ES-I3 (cell line): ENCODE data around the gene ST3GAL4.

Experiments
- H3K36me3 ChIP-seq: 2 replicates; pipeline ENCODE4 v1.6.1; 2013; ENCODE audit warnings: mild to moderate bottlenecking, low read length, control low read depth, moderate library complexity; ENCODE audit not compliant: insufficient read depth
- H3K4me1 ChIP-seq: 2 replicates; pipeline ENCODE4 v1.6.1; 2013; ENCODE audit warnings: mild to moderate bottlenecking, control low read depth, low read length; ENCODE audit not compliant: insufficient read depth
- H3K9ac ChIP-seq: 2 replicates; pipeline ENCODE4 v1.6.1; 2013; ENCODE audit warnings: low read depth, mild to moderate bottlenecking, low read length, moderate library complexity
- H3K9me3 ChIP-seq: 2 replicates; pipeline ENCODE4 v1.6.1; 2013; ENCODE audit warnings: mild to moderate bottlenecking, low read length, moderate library complexity; ENCODE audit not compliant: control insufficient read depth, insufficient read depth

The ST3GAL4 gene

DNA sequence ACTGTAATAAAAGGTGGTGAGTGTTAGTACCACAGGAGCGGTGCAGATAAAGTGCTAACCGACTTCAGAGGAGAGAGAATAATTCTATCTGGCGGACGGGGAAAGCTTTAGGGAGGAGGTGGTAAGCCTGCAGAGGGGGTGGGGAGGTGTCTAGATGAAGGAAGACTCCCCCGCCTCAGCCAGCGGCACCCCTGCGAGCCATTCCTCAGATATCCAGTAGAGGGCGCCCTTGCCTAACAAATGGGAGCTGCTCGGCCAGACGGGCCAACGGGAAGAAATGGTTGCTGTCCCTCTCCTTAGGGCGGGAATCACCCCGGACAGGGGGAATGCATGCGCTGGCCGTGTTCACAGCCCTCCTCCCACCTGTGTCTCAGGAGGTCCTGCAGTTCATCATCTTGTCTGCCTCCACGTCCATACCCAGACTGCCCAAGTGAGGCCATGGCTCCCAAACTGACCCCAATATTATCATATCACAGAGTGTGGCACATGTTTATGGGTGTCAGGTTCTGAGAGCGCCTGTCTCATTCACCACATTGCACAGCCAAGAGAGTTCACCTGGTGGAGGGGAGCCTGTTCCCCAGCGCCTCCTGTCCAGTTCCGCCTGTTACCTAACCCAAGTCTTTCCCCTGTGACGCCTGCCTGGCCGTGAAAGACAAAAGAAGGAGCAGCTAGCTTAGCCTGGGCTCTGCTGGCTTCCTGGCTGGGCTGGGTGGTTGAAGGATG is 85.5 kb downstream of the ST3GAL4 start:
- H3K9me3 ChIP-seq = no peaks in the 10 kb centered on the region
- no peak overlapping the region for H3K9ac ChIP-seq
- H3K4me1 ChIP-seq = peaks cover 13% of the 10 kb centered on the region
- no peaks in the 10 kb centered on the region for H3K36me3 ChIP-seq

DNA sequence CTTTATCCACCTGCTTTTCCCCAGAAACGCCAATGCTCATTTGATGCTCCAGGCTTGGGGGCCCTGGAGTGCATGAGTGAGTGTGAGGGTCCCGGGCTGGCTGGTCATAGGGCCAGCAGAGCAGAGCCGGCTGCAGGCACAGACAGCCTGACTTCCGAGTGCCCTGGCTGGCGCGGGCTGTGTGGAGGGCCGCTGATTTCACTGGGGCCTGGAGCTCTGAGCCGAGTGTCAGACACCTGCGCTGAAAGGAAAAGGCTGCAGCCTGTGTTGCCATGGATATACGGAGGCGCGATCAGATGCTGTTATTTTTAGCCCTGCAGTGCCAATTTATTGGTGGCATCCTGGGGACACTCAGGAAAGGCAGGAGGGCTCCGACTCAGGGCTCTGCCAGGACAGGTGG is 87.6 kb downstream of the ST3GAL4 start:
- H3K36me3 ChIP-seq = no peaks in the 10 kb centered on the region
- no peak overlapping the region for H3K9ac ChIP-seq
- peaks cover 13% of the 10 kb centered on the region for H3K4me1 ChIP-seq
- H3K9me3 ChIP-seq = no peaks in the 10 kb centered on the region

DNA sequence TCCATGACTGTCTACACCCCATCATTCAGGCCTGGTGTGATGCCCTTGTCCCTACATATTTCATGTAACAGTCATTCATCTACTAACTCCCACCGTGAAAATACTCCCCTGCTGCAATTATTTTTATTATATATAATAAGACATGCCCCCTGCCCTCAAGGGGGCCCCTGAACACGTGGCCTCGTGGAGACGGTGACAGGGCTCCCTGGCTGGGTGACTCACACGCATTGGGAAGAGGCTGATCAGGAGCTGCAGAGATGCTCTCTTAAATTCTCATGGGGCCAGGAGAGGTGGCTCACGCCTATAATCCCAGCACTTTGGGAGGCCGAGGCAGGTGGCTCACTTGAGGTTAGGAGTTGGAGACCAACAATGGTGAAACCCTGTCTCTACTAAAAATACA is 88.6 kb downstream of the ST3GAL4 start:
- Histone ChIP-seq H3K36me3 (no peaks in the 10 kb centered on the region), H3K9me3 (no peaks in the 10 kb centered on the region), H3K4me1 (peaks cover 13% of the 10 kb centered on the region), H3K9ac (no peak overlapping the region)

DNA sequence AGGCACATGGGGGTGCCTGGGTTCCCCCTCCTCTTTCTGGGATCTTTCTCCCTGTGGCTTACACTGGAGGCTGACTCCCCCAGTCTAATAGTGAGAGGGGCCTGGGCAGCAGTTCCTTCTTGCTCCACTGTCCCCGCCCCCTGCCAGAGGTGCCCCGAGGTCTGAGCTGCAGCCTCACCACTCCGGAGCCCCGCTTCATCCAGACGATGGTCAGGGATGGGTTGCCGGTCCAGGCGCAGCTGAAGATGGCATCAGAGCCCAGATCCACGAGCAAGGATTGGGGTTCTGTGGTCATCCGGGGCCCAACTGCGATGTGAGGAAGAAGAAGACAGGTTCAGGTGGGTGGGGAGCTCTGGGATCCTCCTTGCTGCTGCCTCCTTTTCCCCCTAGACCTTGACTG is 91.1 kb downstream of the ST3GAL4 start:
- Histone ChIP-seq H3K9me3 (no peaks in the 10 kb centered on the region), H3K4me1 (peaks cover 6% of the 10 kb centered on the region), H3K36me3 (no peaks in the 10 kb centered on the region), H3K9ac (no peak overlapping the region)

DNA sequence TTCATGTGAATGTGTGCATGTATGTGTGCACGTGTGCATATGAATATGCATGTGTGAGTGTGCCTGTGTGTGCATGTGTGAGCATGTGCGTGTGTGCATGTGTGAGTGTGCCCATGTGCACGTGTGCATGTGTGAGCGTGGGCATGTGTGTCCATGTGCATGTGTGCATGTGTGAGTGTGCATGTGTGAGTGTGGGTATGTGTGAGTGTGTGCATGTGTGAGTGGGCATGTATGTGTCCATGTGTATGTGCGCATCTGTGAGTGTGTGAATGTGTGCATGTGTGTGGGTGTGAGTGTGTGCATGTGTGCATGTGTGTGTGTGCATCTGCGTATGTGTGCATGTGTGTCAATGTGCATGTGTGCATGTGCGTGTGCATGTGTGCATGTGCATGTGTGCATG is 94.7 kb downstream of the ST3GAL4 start:
- no peak overlapping the region for H3K9ac ChIP-seq
- no peaks in the 10 kb centered on the region for H3K36me3 ChIP-seq
- no peaks in the 10 kb centered on the region for H3K9me3 ChIP-seq
- H3K4me1 ChIP-seq = no peaks in the 10 kb centered on the region

DNA sequence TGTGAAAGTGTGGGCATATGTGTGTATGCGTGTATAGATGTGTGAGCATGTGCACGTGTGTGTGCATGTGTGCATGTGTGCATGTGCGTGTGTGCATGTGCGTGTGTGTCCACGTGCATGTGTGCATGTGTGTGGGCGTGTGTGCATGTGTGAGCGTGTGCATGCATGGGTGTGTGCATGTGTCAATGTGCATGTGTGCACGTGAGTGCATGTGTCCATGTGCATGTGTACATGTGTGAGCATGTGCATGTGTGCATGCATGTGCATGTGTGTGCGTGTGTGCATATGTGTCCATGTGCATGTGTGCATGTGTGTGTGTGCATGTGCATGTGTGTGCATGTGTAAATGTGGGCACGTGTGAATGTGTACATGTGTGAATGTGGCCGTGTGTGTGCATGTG is 95.3 kb downstream of the ST3GAL4 start:
- Histone ChIP-seq H3K36me3 (no peaks in the 10 kb centered on the region), H3K4me1 (no peaks in the 10 kb centered on the region), H3K9ac (no peak overlapping the region), H3K9me3 (no peaks in the 10 kb centered on the region)

DNA sequence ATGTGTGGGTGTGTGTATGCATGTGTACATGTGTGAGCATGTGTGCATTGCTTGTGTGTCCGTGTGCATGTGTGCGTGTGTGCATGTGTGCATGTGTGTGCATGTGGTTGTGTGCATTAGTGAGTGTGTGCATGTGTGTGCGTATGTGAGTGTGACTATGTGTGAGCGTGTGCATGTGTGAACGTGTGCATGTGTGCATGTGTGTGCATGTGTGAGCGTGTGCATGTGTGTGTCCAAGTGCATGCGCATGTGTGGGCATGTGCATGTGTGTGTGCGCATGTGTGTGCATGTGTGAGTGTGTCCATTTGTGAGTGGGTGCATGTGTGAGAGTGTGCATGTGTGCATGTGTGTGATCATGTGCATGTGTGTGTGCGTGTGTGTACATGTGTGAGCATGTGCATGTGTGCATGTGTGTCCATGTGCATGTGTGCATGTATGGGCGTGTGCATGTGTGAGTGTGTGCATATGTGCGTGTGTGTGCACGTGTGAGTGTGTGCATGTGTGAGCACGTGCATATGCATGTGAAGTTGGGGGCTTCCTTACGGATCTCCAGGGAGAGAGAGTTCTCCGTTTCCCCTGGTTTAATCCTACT is 95.8 kb downstream of the ST3GAL4 start:
- H3K4me1 ChIP-seq = no peaks in the 10 kb centered on the region
- no peak overlapping the region for H3K9ac ChIP-seq
- H3K9me3 ChIP-seq = no peaks in the 10 kb centered on the region
- no peaks in the 10 kb centered on the region for H3K36me3 ChIP-seq

DNA sequence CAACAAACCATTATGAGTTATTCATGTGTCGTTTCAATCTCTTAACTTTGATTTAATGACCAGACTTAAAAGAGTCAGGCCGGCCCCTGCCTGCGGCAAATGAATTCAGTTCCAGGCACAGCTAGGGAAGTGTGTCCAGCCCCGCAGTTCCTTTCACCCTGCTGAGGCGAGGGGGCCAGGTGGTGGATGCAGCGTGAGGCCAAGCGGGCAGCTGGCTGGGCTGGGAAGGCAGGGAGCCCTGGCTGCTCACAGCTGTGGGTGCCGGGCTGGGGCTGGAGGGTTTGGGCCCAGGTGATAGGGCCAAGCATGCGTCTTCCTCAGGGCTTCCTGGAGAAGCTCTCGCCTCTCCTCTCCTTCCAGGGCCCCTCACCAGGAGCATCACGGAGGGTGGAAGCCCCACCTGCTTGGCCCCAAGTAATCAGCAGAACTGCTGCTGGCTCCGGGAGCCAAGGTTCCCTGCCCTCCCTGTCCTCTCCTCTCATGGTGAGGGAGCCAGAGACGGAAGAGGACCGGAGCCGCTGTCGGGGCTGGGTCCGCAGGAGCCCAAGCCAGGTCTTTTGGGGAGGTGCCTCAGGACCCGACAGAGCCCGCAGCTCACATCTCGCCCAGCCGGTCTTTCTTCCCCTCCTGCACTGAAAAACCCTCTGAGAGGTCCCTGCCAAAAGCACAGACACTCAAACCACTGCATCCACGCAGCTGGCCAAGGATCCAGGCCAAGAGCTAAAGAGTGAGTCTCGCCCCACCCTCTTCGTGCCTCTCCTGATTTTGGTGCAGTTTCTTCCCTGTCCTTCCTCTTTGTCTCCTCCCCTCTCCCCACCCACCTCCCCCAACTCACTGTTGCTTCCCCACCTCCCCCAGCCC is 97.0 kb downstream of the ST3GAL4 start:
- Histone ChIP-seq H3K9ac (no peak overlapping the region), H3K4me1 (no peaks in the 10 kb centered on the region), H3K36me3 (no peaks in the 10 kb centered on the region), H3K9me3 (no peaks in the 10 kb centered on the region)

DNA sequence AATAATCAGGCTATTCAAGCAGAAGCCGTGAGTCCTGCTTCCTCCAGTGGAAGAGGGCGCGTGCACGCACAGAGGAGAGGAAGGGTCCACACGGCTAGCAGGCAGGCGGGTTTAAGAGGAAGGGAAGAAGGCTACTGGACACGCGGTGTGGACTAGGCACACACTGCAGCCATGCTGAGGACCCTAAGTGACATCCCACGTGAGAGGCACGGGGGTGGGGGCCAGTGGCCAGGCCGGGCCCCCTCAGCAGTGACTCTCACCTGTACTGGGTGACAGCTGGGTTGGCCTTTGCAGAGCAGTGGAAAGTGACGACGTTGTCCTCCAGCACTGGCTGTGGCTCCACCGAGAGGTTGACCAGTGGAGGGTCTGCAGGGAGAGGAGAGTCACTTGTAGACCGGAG is 100.6 kb downstream of the ST3GAL4 start:
- no peaks in the 10 kb centered on the region for H3K9me3 ChIP-seq
- no peaks in the 10 kb centered on the region for H3K4me1 ChIP-seq
- no peaks in the 10 kb centered on the region for H3K36me3 ChIP-seq
- no peak overlapping the region for H3K9ac ChIP-seq

DNA sequence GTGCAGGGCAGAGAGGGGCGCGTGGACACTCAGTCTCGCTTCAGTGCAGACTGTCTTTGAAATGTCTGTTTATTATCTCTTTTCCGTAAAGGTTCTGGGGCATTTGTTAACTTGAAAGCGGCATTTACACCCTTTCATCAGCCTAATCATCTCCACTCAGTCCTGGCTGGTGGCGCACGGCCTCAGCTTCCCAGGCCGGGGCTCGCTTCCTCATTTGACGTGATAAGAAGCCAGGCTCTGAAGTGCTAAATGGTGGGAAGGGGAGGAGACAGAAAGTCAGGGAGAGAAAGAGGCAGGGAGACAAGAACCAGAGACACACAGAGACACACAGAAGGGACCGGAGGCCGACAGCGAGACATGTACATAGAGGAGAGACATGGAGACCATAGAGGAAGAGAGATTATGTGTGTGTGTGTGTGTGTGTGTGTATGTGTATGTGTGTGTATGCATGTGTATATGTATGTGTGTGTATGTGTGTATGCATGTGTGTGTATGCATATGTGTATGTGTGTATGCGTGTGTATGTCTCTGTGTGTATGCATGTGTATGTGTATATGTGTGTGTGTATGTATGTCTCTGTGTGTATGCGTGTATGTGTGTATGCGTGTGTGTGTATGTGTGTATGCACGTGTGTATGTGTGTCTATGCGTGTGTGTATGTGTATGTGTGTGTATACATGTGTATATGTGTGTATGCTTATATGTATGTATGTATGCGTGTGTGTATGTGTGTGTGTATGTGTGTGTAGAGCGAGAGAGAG is 101.5 kb downstream of the ST3GAL4 start:
- H3K9ac ChIP-seq = no peak overlapping the region
- no peaks in the 10 kb centered on the region for H3K9me3 ChIP-seq
- H3K36me3 ChIP-seq = no peaks in the 10 kb centered on the region
- no peaks in the 10 kb centered on the region for H3K4me1 ChIP-seq

DNA sequence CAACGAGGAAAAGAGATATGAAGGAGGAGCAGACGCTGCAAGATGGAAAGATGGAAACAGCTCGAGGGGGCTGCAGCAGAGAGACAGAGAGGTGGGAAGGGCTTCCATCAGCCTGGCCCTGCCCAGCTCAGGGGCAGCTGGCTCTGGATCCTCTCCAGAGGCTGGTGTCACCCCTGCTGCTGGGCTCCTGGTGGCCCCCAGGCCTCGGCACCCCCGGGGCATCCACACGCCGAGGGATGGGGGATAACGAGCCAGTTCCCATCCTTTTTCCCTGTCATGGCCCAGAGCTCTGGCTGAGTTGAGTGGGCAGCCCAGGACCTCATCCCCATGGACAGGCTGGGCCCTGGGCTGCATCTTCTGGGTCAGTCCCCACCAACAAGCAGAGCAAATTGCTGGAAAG is 102.3 kb downstream of the ST3GAL4 start:
- Histone ChIP-seq H3K9me3 (no peaks in the 10 kb centered on the region), H3K36me3 (no peaks in the 10 kb centered on the region), H3K9ac (no peak overlapping the region), H3K4me1 (no peaks in the 10 kb centered on the region)

DNA sequence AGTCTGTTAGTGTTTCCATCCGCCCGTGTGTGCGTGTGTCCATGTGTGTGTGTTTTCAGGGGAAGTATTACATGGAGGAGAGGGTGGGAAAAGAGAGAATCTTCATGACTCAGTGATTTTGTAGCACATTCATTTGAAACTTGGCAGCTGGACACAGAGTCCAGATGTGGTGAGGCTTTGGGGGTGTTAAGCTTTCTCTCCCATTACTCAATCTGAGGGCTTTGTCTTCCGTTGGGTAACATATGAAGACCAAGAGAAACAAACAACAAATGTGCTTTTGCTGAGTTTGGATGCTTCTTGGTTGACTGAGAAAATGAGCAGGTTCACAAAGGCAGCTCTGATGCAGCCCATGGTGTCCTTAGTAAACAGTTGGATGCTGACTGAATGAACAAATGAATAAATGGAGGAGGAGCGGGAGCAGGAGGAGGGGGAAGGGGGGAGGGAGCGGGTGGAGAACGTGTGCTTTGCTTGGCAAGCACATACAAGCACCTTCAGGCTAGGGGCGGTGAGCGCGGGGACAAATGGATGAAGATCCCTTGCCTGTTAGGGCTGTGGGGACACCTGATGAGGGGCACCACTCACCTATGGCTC is 104.3 kb downstream of the ST3GAL4 start:
- Histone ChIP-seq H3K4me1 (no peaks in the 10 kb centered on the region), H3K9me3 (no peaks in the 10 kb centered on the region), H3K9ac (no peak overlapping the region), H3K36me3 (no peaks in the 10 kb centered on the region)

DNA sequence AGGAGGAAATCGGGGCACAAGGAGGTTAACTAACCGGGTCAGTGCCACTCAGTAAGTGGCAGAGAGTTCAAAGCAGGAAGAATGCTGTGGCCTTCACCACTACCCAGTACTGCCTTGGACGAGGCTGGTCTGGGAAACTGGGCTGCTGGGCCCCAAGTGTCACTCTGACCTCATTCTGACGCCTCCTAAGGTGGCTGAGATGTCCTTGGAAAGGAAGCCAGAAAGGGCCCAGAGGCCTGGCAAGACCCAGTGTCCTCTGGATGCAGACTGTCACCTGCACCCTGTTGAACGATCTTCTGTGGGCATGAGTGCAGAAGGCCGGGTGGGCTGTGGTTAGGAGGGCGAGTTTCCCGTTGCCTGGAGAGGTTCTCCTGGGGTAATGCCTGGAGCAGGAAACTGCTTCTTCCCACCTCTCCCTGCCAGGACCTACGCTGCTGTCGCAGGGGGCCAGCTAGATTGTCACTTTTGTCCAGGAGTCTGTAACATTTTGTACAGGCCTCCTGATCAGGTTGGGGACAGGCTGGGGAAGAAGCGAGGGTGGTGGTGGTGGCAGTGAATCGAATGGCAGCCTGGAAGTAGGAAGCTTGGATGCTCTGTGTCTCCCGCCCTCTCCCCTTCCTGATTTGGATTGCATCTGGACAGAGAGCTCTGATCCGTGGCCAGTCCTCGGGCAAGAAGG is 105.1 kb downstream of the ST3GAL4 start:
- Histone ChIP-seq H3K9me3 (no peaks in the 10 kb centered on the region), H3K9ac (no peak overlapping the region), H3K36me3 (no peaks in the 10 kb centered on the region), H3K4me1 (0 out of 2 replicates have a peak, but pooled peaks cover 2% of the 10 kb centered on the region)

DNA sequence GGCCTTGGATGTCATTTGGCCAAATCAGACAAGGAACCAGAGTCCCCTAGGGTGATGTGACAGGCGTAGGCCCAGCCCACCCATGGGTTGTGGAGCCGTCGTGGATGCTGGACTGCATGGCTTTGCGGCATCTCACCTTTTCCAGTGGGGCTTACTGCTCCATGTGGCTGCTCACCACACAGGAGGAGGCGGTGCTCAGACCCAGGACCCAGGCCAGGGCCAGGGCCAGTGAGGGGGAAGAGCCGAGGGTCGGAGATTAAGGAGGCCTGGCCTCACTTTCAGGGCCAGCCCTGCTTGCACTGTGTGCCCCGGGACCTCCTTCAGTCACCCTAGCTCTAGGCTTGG is 105.6 kb downstream of the ST3GAL4 start:
- Histone ChIP-seq H3K36me3 (no peaks in the 10 kb centered on the region), H3K9me3 (no peaks in the 10 kb centered on the region), H3K9ac (no peak overlapping the region), H3K4me1 (0 out of 2 replicates have a peak, but pooled peaks cover 5% of the 10 kb centered on the region)
